Measurements from ENCODE around the gene SCN5A.

SCN5A gene

DNA sequence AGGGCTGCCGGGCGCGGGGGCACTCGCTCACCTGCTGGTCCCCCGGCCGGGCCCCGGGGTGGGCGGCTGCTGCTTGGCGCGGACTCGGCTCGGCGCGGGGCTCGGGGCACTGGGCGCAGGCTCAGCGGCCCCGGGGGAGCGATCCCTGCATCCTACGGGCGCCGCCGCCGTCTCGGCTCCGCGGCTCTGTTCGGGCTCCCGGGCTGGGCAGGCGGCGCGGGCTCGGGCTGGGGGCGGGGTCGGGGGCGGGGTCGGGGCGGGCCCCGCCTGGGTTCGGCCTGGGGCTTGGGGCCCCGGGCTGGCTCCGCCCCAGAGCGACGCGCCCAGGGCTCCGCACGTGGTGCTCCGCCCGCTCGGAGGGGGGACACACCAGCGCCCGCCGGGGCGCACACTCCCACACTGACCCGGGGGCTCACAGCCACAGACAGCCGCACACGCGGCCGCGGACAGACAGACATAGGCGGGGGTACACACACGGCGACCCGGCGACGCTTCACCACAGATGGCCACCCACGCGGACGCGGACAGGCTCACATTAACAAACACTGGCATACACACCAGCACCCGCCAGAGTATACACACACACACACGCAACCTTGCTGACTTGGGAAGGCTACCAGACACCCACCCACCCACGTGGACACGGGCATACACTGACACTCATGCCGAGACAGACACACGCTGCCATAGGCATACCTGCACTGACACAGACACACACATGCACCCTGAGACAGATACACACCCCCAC lies at the start of gene SCN5A:
Gene SCN5A (minus strand): TSS at position 188 of the 748 bp plus-strand sequence. CDS start 16,380 bp downstream, outside the sequence.
- no peak for DNase-seq (ENCODE audit: low spot score)

- DNase-seq (ENCODE audit: low spot score), result no peak
Observed at GRCh38 chr3:38698760-38699159, 49.3 kb upstream of the SCN5A start.

GRCh38 chr3:38698061-38698460 lies 48.6 kb upstream of the SCN5A start:
- DNase-seq (ENCODE audit: low spot score), result no peak

DNA sequence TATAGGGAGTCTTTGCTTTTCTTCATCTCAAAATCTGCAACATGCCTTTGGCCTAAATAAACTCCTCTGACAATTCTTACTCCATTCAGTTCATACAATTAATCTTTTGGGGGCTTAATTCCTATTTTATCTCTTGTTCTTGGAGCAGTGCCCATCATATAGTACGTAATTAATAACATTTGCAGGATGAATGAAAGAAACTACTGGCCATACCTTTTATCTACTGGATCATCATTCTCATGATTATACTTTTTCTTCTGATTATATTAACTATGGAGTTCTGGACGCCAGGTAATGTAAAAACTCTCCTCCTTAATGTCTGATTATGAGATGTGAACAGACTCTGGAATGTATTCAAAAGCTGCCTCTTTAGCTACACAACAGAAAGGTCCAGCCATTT lies 46.5 kb upstream of the SCN5A start:
- DNase-seq (ENCODE audit: low spot score), result no peak

GRCh38 chr3:38690185-38690584 lies 40.7 kb upstream of the SCN5A start:
- no peak for DNase-seq (ENCODE audit: low spot score)

- no peak for DNase-seq (ENCODE audit: low spot score)
Observed at GRCh38 chr3:38689774-38690173, 40.3 kb upstream of the SCN5A start.

DNA sequence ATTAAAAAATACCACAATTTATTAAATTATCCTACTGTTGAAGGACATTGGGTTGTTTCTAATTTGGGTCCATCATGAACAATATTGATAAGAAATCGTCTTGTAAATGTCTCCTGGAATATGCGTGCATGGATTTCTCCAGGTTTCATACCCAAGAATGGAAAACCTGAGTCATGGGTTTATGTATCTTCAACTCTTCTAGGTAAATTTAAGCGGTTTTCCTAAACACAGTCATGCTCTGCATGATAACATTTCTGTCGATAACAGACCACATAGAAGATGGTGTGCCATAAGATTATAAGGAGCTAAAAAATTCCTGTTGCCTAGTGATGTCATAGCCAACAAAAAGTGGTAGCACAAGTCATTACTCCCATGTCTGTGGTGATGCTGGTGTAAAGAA lies 39.9 kb upstream of the SCN5A start:
- no peak for DNase-seq (ENCODE audit: low spot score)

DNA sequence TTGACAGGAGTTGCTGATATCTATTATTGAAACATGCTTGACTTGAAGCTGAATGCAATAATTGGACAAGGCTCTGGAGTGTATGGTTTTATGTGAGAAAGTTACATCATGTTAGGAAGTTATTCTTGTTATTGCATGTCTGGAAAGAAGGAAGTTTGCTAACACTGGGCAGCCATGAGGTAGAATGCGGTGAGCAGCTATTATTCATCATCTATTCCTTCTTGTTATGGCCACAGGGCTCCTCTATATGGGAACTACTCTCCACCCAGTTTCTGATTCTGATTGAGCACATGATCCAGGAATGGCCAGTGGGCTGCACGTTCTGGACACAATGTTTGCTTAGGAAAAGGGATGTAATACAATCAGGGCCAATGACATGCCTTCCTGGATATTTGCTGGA lies 37.8 kb upstream of the SCN5A start:
- DNase-seq (ENCODE audit: low spot score), result no peak

DNA sequence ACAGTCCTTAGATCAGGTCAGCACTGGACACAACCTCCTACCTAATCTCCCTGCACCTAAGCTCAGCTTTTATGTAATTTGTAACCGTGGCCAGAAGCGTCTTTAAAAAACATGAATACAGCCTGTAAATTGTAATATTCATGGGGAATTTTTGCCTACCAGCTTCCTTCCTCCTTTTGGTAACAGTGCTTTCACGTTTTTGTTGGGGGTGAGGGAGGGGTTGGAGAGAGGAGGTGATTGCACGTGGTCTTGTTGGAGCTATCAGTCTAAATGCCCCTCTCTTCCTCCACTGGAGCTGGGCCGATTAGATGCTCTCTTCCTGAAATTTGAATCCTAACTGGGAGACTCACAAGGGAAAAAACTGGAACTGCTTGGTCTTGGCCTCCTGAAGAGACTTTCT lies 35.1 kb upstream of the SCN5A start:
- DNase-seq (ENCODE audit: low spot score), result no peak

- DNase-seq (ENCODE audit: low spot score), result no peak
Observed at GRCh38 chr3:38669668-38670067, 20.2 kb upstream of the SCN5A start.

DNA sequence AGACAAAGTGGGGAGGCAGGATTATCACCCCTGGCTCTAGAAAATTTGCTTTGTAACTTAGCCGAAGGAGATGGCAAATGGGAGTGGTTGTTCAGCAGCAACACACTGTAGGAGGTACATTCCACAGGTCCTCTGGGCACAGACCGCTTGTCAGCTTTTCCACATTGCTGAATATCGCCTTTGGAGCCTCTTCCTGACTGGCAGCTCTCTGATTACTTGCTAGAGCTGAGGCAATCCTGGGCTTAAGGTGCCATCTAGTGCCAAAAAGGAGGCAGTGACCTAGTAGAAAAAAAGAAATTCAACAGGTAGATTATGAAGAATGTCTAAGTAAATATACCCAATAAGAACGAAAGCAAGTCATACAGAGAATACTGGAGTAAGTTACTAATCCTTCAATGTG lies 13.1 kb upstream of the SCN5A start:
- DNase-seq (ENCODE audit: low spot score), result no peak

GRCh38 chr3:38658841-38659240 lies 9.4 kb upstream of the SCN5A start:
- DNase-seq (ENCODE audit: low spot score), result no peak

DNA sequence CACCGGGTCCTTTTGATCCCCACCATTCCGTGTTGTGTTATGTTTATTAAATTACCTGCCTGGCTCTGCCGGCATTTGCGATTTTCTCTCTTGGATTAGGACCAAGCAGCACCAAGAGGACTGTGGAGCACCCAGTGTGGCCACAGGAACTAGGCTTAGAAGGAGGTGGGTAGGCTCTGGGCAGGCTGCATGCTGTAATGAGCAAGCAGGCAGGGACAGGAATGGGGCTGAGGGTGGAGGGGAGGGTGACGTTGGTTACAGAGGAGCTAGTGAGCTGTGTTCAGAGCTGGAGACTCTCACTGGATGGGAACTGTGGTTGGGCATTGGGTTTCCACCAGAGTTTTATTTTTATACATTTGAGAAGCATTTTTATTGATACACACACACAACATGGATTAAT lies 7.9 kb upstream of the SCN5A start:
- no peak for DNase-seq (ENCODE audit: low spot score)

- DNase-seq (ENCODE audit: low spot score), result no peak
Observed at GRCh38 chr3:38655708-38656300, 6.3 kb upstream of the SCN5A start.

- no peak for DNase-seq (ENCODE audit: low spot score)
Observed at GRCh38 chr3:38653685-38654537, 4.4 kb upstream of the SCN5A start.

GRCh38 chr3:38652934-38653333 lies 3.4 kb upstream of the SCN5A start:
- DNase-seq (ENCODE audit: low spot score), result no peak

GRCh38 chr3:38651153-38651789 lies 1.8 kb upstream of the SCN5A start:
- peak; percentile 67 for DNase-seq (ENCODE audit: low spot score)

DNA sequence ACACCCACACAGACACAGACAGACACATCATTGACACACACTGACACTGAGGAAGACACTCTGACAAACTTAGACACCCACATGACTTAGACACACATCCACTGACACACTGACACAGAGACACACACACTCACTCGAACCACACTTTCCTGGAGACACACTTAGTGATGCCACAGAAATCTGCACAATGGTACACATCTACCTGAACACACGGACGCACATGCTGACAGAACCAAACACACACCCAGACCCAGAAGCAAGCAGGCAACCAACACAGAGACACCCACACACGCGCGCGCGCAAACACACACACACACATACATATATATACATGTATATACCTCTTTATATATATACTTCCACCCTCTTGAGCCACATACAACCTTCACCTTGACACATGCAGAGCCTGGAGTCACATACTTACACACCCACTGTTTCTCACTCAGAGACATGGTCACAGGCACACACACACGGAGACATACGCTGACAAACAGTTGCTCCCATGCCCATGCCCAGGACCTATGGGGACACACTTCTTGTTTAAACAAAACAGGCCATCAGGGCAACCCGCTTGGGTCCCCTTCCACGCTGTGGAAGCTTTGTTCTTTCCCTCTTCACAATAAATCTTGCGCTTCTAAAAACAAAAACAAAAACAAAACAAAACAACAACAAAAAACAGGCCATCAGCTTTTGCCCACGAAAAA lies 913 bp upstream of the SCN5A start:
- DNase-seq (ENCODE audit: low spot score), result no peak

GRCh38 chr3:38648659-38649499 lies 608 bp downstream of the SCN5A start:
- DNase-seq (ENCODE audit: low spot score), result no peak

GRCh38 chr3:38648024-38648658 lies 1.3 kb downstream of the SCN5A start:
- DNase-seq (ENCODE audit: low spot score), result no peak
